HEK293T (cell line): ENCODE results near the gene CYB561A3.

Source experiments
- SP1 ChIP-seq: fragments of 450-650 bp; IDR thresholded peaks from 2 replicates; pipeline ENCODE4 v1.6.1; 2017
- SUZ12 ChIP-seq: fragments of 450-650 bp; IDR thresholded peaks from 2 replicates; pipeline ENCODE4 v1.6.1; 2016; ENCODE audit warnings: mild to moderate bottlenecking

DNA sequence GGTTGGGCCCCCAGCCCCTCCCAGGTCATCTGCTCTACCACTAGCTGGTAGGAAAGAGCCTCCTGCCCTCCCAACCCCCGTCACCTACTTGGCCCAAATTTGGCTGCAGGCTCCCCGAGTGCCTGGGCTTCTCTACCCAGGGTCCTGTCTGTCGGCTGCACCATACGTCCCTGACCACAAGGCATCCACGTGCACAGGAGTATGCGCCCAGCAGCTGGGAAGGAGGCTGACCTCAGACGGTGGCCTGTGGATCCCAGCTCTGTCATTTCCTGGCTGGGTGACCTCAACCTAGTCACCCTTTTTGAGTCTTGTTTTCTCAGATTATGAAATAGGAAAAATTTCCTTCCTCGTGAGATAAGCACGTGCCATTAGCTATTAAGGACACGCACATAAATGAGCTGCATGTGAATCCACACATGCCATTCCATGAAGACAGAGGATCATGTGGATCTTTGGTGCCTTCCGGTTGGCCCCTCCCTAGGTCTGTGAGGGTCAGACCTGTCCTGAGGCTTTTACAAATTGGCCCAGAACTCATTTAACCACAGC is 13.7 kb downstream of the CYB561A3 start:
- TF ChIP-seq SUZ12 (no peak), SP1 (no peak)
